Thyroid gland (tissue), 4 donors: Measurements from ENCODE around the gene KHNYN.

Experiments
- CTCF ChIP-seq, 6 experiments: fragments of 200-600 bp in 3 of 6; fragments of 450-650 bp in 3 of 6; sonication (generic) in 3 of 6; IDR thresholded peaks; one replicate each; pipeline ENCODE4 v1.5.1; 2016 to 2019; ENCODE audit warnings: antibody characterized with exemption in 6 of 6, mild to moderate bottlenecking in 2 of 6, inconsistent platforms in 1 of 6, moderate library complexity in 1 of 6
- POLR2A ChIP-seq, 2 donors: fragments of 450-650 bp; IDR thresholded peaks; one replicate each; pipeline ENCODE4 v1.6.1; 2017; ENCODE audit warnings: antibody characterized with exemption in 2 of 2, mild to moderate bottlenecking in 2 of 2, moderate library complexity in 1 of 2

- TF ChIP-seq CTCF (IDR thresholded peaks at IDR 0.05) (no peak), POLR2A (IDR thresholded peaks at IDR 0.05) (no peak)
Observed at GRCh38 chr14:24415421-24416253, 14.1 kb upstream of the KHNYN start.
